ENCODE measurements around the gene PHIP.
"Not testable (repeated sequence)": the region's sequence is repeated elsewhere in the genome, so short reads cannot be mapped to it uniquely, and the experiment has no call there.

The PHIP gene

DNA sequence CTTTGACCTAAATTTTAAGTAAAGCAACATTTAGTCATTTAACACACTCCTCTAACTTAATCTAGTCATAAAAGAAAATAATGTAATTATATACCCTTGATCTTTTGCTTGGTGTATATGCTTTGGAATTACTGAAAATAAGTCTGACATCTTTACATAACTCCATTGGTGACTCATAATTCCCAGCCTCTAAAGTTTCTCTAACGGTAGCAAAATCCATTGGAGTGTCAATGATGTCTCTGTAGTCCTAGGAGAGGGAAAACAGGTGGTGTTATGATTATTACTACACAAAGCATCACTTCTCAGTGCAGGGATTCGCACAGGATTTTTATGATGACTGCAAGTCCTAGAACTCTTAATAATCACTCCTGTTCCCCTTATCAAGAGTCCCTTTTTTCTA is 130.5 kb downstream of the PHIP start:
- TF ChIP-seq CTCF (IDR thresholded peaks at IDR 0.05; ENCODE audit: extremely low read depth, insufficient read depth, missing control alignments): no peak
- in situ Hi-C loops (cut with MboI; ENCODE audit: low pct_unique_long_range_greater_than_20kb, low sequenced_read_pairs, unreplicated experiment): no loop called here
- DNase-seq (ENCODE audit: low spot score): no peak

DNA sequence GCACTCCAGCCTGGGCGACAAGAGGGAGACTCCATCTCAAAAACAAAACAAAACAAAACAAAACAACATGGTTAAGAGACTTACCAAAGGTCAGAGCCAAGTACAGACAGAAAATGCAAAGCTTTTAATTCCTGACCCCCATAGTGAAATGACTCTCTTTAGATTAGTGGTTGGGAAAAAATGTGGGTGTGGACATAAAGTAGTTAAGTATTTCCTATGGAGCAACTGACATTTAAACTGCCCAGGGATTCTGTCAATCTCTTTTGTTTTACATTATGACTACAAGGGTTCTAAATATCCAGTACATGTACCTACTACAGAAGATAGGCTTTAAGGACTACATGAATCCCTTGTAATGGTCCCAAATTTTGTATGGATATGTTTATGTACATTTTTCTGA is 135.6 kb downstream of the PHIP start:
- no peak for DNase-seq (ENCODE audit: low spot score)
- in situ Hi-C loops (cut with MboI; ENCODE audit: low pct_unique_long_range_greater_than_20kb, low sequenced_read_pairs, unreplicated experiment): no loop called here
- TF ChIP-seq CTCF (IDR thresholded peaks at IDR 0.05; ENCODE audit: extremely low read depth, insufficient read depth, missing control alignments): no peak

DNA sequence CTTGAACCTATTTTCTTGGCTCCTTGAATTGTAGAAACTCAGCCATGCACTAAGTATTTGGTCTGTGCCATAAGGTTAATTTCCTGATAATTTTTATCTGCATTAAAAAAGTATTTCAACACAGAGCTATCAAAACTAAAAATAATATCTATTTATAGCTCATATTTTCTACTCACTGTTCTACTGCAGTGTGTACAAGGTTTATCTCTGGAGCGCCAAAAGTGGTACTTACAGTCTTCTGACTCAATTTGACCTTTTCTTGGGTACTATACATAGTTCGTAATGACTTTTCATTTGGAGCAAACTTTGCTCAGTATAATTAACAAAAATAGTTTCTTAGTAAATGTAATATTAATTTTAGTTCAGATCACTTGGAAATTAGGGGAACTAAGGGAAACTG is 141.5 kb downstream of the PHIP start:
- in situ Hi-C loops (cut with MboI; ENCODE audit: low pct_unique_long_range_greater_than_20kb, low sequenced_read_pairs, unreplicated experiment): no loop called here
- no peak for TF ChIP-seq CTCF (IDR thresholded peaks at IDR 0.05; ENCODE audit: extremely low read depth, insufficient read depth, missing control alignments)
- DNase-seq (ENCODE audit: low spot score): no peak

GRCh38 chr6:78935553-78935952 is 142.5 kb downstream of the PHIP start:
- in situ Hi-C loops (cut with MboI; ENCODE audit: low pct_unique_long_range_greater_than_20kb, low sequenced_read_pairs, unreplicated experiment): no loop called here
- no peak for DNase-seq (ENCODE audit: low spot score)
- TF ChIP-seq CTCF (IDR thresholded peaks at IDR 0.05; ENCODE audit: extremely low read depth, insufficient read depth, missing control alignments): no peak

- TF ChIP-seq CTCF (IDR thresholded peaks at IDR 0.05; ENCODE audit: extremely low read depth, insufficient read depth, missing control alignments): no peak
- DNase-seq (ENCODE audit: low spot score): no peak
- in situ Hi-C loops (cut with MboI; ENCODE audit: low pct_unique_long_range_greater_than_20kb, low sequenced_read_pairs, unreplicated experiment): no loop called here
Measured at GRCh38 chr6:78925317-78925716, 152.7 kb downstream of the PHIP start.

GRCh38 chr6:78921168-78921567 is 156.9 kb downstream of the PHIP start:
- in situ Hi-C loops (cut with MboI; ENCODE audit: low pct_unique_long_range_greater_than_20kb, low sequenced_read_pairs, unreplicated experiment); DNase-seq (ENCODE audit: low spot score): not testable (repeated sequence)

DNA sequence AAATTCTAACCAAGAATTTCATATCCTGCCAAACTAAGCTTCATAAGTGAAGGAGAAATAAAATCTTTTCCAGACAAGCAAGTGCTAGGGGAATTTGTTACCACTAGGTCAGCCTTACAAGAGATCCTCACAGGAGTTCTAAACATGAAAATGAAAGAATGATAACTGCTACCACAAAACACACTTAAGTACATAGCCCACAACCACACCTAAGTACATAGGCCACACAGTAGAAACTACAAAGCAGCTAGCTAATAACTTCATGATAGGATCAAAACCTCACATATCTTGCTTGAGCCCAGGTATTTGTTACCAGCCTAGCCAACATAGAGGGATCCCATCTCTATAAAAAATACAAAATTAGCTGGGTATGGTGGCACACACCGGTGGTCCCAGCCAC is 160.3 kb downstream of the PHIP start:
- in situ Hi-C loops (cut with MboI; ENCODE audit: low pct_unique_long_range_greater_than_20kb, low sequenced_read_pairs, unreplicated experiment): no loop called here
- no peak for DNase-seq (ENCODE audit: low spot score)
- no peak for TF ChIP-seq CTCF (IDR thresholded peaks at IDR 0.05; ENCODE audit: extremely low read depth, insufficient read depth, missing control alignments)
